ENCODE data around the gene INSIG1. TPM values are rescaled to one million over a fixed set of nuclear protein-coding genes. Genes with fewer than 3 reads are reported as not detected.

The INSIG1 gene
- total RNA-seq, 1 experiment from 2014 or later, result 92.6 TPM

DNA sequence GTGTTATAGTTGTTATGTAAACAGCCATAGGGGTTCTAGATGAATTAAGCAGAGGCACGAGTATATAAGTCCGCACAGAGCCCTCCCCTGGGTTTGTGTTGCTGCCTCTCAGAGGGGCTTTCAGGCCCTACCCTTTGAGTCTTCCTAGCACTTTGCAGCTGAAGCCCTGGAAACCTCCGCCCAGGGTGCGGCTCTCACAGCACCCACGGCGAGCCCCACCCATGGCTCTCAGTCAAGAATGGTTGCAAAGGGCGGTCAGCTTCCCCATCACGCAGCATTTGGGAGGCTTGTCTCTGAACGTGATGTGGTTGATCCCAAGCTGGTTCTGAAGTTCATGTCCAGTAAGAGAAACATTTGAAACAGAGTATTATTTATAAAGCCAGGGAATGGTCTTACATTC lies 18.8 kb upstream of the INSIG1 start:
- ChIA-PET POLR2A (no interaction called here), CTCF (interaction anchor here (0.5 kb wide), 1 partner anchor 89 kb away, joined by 3 read pairs; no protein-coding TSS in a partner anchor)
- H3K27ac ChIP-seq (ENCODE audit: low read length), result no peak overlapping the region
- no peaks in the 10 kb centered on the region for H3K9me3 ChIP-seq (ENCODE audit: control insufficient read depth, insufficient read depth, low read depth, low read length)
- no TSS peak for BruUV-seq (replicated peaks)
- no peak overlapping the region for H3K4me3 ChIP-seq (ENCODE audit: low read depth in 2 of 2, low read length in 2 of 2)
- no peak for ATAC-seq
- intact Hi-C loops (cut with micrococcal nuclease; ENCODE audit: unreplicated experiment), result no loop called here
- TF ChIP-seq, protein P1, sequence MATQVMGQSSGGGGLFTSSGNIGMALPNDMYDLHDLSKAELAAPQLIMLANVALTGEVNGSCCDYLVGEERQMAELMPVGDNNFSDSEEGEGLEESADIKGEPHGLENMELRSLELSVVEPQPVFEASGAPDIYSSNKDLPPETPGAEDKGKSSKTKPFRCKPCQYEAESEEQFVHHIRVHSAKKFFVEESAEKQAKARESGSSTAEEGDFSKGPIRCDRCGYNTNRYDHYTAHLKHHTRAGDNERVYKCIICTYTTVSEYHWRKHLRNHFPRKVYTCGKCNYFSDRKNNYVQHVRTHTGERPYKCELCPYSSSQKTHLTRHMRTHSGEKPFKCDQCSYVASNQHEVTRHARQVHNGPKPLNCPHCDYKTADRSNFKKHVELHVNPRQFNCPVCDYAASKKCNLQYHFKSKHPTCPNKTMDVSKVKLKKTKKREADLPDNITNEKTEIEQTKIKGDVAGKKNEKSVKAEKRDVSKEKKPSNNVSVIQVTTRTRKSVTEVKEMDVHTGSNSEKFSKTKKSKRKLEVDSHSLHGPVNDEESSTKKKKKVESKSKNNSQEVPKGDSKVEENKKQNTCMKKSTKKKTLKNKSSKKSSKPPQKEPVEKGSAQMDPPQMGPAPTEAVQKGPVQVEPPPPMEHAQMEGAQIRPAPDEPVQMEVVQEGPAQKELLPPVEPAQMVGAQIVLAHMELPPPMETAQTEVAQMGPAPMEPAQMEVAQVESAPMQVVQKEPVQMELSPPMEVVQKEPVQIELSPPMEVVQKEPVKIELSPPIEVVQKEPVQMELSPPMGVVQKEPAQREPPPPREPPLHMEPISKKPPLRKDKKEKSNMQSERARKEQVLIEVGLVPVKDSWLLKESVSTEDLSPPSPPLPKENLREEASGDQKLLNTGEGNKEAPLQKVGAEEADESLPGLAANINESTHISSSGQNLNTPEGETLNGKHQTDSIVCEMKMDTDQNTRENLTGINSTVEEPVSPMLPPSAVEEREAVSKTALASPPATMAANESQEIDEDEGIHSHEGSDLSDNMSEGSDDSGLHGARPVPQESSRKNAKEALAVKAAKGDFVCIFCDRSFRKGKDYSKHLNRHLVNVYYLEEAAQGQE (IDR thresholded peaks at IDR 0.05; ENCODE audit: insufficient read depth in 1 of 2, low read depth in 2 of 2, low read length in 1 of 2), result no peak
- TF ChIP-seq, protein P2, sequence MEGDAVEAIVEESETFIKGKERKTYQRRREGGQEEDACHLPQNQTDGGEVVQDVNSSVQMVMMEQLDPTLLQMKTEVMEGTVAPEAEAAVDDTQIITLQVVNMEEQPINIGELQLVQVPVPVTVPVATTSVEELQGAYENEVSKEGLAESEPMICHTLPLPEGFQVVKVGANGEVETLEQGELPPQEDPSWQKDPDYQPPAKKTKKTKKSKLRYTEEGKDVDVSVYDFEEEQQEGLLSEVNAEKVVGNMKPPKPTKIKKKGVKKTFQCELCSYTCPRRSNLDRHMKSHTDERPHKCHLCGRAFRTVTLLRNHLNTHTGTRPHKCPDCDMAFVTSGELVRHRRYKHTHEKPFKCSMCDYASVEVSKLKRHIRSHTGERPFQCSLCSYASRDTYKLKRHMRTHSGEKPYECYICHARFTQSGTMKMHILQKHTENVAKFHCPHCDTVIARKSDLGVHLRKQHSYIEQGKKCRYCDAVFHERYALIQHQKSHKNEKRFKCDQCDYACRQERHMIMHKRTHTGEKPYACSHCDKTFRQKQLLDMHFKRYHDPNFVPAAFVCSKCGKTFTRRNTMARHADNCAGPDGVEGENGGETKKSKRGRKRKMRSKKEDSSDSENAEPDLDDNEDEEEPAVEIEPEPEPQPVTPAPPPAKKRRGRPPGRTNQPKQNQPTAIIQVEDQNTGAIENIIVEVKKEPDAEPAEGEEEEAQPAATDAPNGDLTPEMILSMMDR (IDR thresholded peaks at IDR 0.05), result no peak
- no peak for TF ChIP-seq POLR2AphosphoS5 (IDR thresholded peaks at IDR 0.05; ENCODE audit: low read depth, low read length)
- no peak for TF ChIP-seq SIN3A (IDR thresholded peaks at IDR 0.05; ENCODE audit: borderline replicate concordance, insufficient read depth, low read depth, low read length)
- TF ChIP-seq TCF7L2 (IDR thresholded peaks at IDR 0.05; ENCODE audit: low read depth, low read length), result no peak
- no peak for DNase-seq (ENCODE audit: low read depth, low spot score)
- H3K27me3 ChIP-seq (ENCODE audit: control insufficient read depth, insufficient read depth, low read length), result peaks cover 12% of the 10 kb centered on the region
- H3K36me3 ChIP-seq (ENCODE audit: control insufficient read depth, insufficient read depth, low read length), result no peaks in the 10 kb centered on the region
- H3K4me1 ChIP-seq (ENCODE audit: control insufficient read depth, insufficient read depth, low read length), result no peaks in the 10 kb centered on the region
- in situ Hi-C loops (cut with HindIII; ENCODE audit: low pct_unique_long_range_greater_than_20kb, low sequenced_read_pairs), result no loop called here

DNA sequence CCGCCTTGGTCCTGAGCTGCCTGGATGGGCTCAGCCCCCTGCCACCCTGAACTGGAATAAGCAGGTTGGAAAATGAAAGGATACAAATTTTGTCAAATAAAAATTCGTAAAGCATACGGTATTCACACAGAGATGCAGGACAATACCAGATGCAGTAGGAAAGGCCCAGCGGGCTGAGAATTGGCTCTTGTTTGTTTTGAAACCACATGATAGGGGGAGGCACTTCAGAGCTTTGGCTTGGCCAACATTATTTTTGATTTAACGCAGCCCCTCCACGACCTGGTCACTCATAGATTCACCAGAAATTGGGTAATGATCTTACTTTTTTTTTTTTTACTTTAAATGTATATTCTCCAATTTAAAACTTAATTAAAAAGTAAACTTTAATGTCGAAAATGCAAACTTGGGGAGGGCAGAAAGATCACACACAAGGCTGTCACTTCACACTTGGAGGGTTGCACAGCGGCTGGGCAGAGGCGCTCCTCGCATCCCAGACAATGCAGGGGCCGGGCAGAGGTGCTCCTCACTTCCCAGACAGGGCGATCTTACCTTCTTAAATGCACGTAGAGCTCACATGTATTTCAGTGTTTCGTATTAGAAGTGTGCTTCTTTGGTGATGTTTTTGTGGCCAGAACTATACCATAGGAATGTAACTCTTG lies 17.8 kb upstream of the INSIG1 start:
- BruUV-seq (replicated peaks), result no TSS peak
- no peak overlapping the region for H3K4me3 ChIP-seq (ENCODE audit: low read depth in 2 of 2, low read length in 2 of 2)
- no peak for DNase-seq (ENCODE audit: low read depth, low spot score)
- no peaks in the 10 kb centered on the region for H3K36me3 ChIP-seq (ENCODE audit: control insufficient read depth, insufficient read depth, low read length)
- no peak for ATAC-seq
- H3K27me3 ChIP-seq (ENCODE audit: control insufficient read depth, insufficient read depth, low read length), result peaks cover 12% of the 10 kb centered on the region
- intact Hi-C loops (cut with micrococcal nuclease; ENCODE audit: unreplicated experiment) (no loop called here), in situ Hi-C loops (cut with HindIII; ENCODE audit: low pct_unique_long_range_greater_than_20kb, low sequenced_read_pairs) (no loop called here)
- H3K9me3 ChIP-seq (ENCODE audit: control insufficient read depth, insufficient read depth, low read depth, low read length), result no peaks in the 10 kb centered on the region
- no peaks in the 10 kb centered on the region for H3K4me1 ChIP-seq (ENCODE audit: control insufficient read depth, insufficient read depth, low read length)
- TF ChIP-seq SIN3A (IDR thresholded peaks at IDR 0.05; ENCODE audit: borderline replicate concordance, insufficient read depth, low read depth, low read length), result no peak
- TF ChIP-seq, protein P1 (IDR thresholded peaks at IDR 0.05; ENCODE audit: insufficient read depth in 1 of 2, low read depth in 2 of 2, low read length in 1 of 2), result no peak
- no peak for TF ChIP-seq TCF7L2 (IDR thresholded peaks at IDR 0.05; ENCODE audit: low read depth, low read length)
- no peak for TF ChIP-seq POLR2AphosphoS5 (IDR thresholded peaks at IDR 0.05; ENCODE audit: low read depth, low read length)
- TF ChIP-seq, protein P2 (IDR thresholded peaks at IDR 0.05), result no peak
- H3K27ac ChIP-seq (ENCODE audit: low read length), result no peak overlapping the region
- POLR2A ChIA-PET, result no interaction called here
- CTCF ChIA-PET, result no interaction called here
